RWPE1 (cell line): ENCODE data around the gene EEF1AKMT3.

Experiments used
- CTCF ChIA-PET: fragments of 350-600 bp; sonication (Branson Sonifier 250); formaldehyde crosslinking; extraction: SDS; loops from one replicate; lab custom pipeline; 2021; lab: Yijun Ruan, JAX
- POLR2A ChIA-PET: fragments of 400-600 bp; formaldehyde crosslinking; extraction: SDS; loops from one replicate; lab custom pipeline; 2020; ENCODE audit warnings: antibody characterized with exemption; ENCODE audit not compliant: low non-redundant PET; lab: Yijun Ruan, JAX
- DNase-seq: peaks from one replicate; pipeline ENCODE4 v3.0.0; 2012; ENCODE audit warnings: low spot score
- H3K27ac ChIP-seq: fragments of 450-650 bp; 2 replicates; pipeline ENCODE4 v1.5.1; 2017
- CTCF ChIP-seq: fragments of 450-650 bp; conservative IDR thresholded peaks from 2 replicates; pipeline ENCODE4 v1.5.1; 2017; ENCODE audit warnings: low read depth, mild to moderate bottlenecking

EEF1AKMT3 gene

GRCh38 chr12:57750561-57751431 lies 21.6 kb upstream of the EEF1AKMT3 start:
- CTCF ChIA-PET = no interaction called here
- POLR2A ChIA-PET = no interaction called here
- DNase-seq = no peak
- H3K27ac ChIP-seq = peak overlapping the region; percentile 81
- TF ChIP-seq CTCF = no peak

- no peak for DNase-seq
- POLR2A ChIA-PET = no interaction called here
- CTCF ChIA-PET = no interaction called here
- no peak for TF ChIP-seq CTCF
- H3K27ac ChIP-seq = peak overlapping the region; percentile 81
Observed at GRCh38 chr12:57751432-57751787, 21.0 kb upstream of the EEF1AKMT3 start.

- CTCF ChIA-PET = interaction anchor here (0.8 kb wide), 1 partner anchor 26 kb away, joined by 3 read pairs; no protein-coding TSS in a partner anchor
- peak; percentile 98 for DNase-seq
- H3K27ac ChIP-seq = peak within 1 kb of the TSS; percentile 81
- no peak for TF ChIP-seq CTCF
- POLR2A ChIA-PET = no interaction called here
Observed at GRCh38 chr12:57751788-57752667, 20.4 kb upstream of the EEF1AKMT3 start, which contains the start of gene CDK4. Gene CDK4, minus strand, starts transcription at chr12:57752310. Its CDS starts 593 bp downstream, at chr12:57751717.

- no peak for DNase-seq
- no peak for TF ChIP-seq CTCF
- ChIA-PET POLR2A (no interaction called here), CTCF (no interaction called here)
- H3K27ac ChIP-seq = peak overlapping the region; percentile 81
Observed at GRCh38 chr12:57752668-57753000, 19.8 kb upstream of the EEF1AKMT3 start.

- no peak for TF ChIP-seq CTCF
- DNase-seq = no peak
- POLR2A ChIA-PET = no interaction called here
- CTCF ChIA-PET = interaction anchor here (0.7 kb wide), 1 partner anchor 27 kb away, joined by 3 read pairs; no protein-coding TSS in a partner anchor
- H3K27ac ChIP-seq = no peak overlapping the region
Observed at GRCh38 chr12:57753756-57754337, 18.6 kb upstream of the EEF1AKMT3 start.
